HG03066 (cell line): ENCODE results near the gene TECPR2.
A peak's percentile ranks its signal among the peaks of the same experiment; 100 is the strongest.
"Not testable (repeated sequence)": the region's sequence is repeated elsewhere in the genome, so short reads cannot be mapped to it uniquely, and the experiment has no call there.

Experiments
- ATAC-seq: cut with Tn5 transposase; IDR thresholded peaks from one replicate; pipeline ENCODE4 v1.9.1; 2021; ENCODE audit warnings: low read depth; ENCODE audit not compliant: unreplicated experiment

TECPR2 gene

GRCh38 chr14:102333795-102334705 is 28.7 kb upstream of the TECPR2 start:
- ATAC-seq, result no peak

DNA sequence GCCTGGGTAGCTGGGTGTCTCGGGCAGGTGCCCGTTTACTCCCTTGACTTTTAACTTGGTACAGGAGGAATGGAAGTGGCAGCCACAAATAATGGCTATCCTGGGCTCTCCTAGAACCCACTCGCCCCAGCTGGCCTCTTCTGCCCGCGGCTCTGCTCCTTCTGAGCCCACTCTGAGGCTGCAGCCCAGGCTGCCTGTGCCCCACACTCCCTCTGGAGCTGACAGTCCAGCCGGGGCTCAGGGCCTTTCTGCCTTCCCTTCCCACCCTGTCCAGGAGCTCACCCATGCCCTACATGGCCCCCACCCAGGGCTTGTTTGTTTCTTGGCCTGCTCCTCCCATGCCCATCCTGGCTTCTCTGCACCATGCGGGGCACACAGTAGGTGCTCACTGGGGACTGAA is 27.6 kb upstream of the TECPR2 start:
- no peak for ATAC-seq

DNA sequence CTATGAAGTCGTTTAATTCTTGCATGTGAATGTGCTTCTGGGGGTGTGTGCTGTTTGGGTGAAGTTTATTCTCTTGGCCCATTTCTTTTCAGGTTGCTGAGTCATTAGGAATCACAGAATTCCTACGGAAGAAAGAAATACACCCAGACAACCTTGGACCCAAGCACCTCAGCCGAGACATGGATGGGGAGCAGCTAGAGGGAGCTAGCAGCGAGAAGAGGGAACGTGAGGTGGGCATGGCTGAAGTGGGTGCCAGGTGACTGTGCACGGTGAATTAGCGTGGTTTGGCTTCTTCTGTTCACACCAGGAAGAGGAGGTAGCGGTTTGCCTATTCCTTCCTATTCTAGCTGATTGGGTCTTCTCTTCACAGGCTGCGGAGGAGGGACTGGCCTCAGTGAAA is 24.0 kb upstream of the TECPR2 start:
- ATAC-seq, result no peak

GRCh38 chr14:102341566-102341965 is 21.2 kb upstream of the TECPR2 start:
- ATAC-seq, result no peak

DNA sequence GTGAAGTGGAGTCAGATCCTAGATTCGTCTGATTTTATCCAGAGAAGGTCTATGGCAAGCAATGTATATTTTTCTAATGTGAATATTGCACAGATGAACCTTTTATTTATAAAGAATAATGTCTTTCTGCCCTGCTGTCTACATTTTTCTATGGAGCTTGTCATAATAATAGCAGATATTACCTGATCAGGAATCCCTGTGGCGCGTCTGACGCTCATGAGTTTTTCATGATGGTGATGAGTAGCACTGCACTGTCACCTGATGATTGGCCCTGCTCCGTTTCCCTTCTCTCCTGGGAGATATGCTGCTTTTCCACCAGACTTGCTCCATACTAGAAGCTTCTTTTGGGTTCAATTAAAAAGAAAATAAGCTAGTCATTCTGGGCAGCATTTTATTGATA is 20.5 kb upstream of the TECPR2 start:
- ATAC-seq, result no peak

DNA sequence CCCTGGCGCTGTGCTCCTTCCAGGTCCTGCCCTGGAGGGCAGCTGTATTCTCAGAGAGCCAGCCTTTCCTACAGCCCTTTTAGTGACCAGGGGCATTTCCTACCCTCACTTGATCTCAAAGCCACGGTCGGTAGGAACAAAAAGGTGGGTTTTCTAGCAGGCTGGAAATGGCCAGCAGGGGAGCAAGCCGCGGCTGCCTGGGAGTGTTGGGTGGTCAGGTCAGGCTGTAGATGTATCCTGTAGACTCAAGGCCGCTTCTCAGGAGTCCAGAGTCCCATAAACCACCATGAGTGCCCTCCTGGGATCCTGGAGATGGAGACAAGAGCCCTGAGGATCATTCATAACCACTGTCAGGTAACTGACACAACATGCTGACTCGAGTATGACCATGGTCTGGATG is 18.7 kb upstream of the TECPR2 start:
- ATAC-seq, result no peak

- no peak for ATAC-seq
Observed at GRCh38 chr14:102344485-102344884, 18.3 kb upstream of the TECPR2 start.

- no peak for ATAC-seq
Observed at GRCh38 chr14:102345232-102345631, 17.5 kb upstream of the TECPR2 start.

DNA sequence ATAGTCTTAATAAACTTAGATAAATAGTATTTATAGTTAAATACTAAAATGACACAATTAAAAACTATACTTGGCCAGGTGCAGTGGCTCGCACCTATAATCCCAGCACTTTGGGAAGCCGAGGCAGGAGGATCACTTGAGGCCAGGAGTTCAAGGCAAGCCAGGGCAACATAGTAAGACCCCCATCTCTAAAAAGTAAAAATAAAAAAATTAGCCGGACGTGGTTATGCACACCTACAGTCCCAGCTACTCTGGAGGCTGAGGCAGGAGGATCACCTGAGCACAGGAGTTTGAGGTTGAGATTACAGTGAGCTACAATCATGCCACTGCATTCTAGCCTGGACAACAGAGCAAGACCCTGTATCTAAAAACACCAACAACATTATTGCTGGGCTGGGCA is 16.1 kb upstream of the TECPR2 start:
- no peak for ATAC-seq

DNA sequence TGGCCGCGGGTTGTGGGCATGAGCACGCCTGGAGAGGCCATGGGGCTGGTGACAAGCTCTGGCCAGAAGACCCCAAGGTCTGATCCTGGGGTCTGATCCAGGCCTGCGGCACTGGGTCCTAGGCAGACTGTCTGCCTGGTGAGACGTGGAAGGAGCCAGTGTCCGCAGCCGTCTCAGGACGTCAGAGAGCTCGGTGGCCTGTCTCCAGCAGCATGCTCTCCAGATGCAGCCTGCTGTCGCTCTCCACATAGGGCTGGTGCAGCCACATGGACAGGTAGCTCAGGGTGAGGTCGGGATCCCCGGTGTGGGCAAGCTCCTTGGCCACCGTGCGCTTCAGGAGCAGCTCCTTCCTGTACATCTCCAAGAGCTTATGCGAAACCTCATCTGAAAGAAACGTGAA is 14.4 kb upstream of the TECPR2 start:
- no peak for ATAC-seq

DNA sequence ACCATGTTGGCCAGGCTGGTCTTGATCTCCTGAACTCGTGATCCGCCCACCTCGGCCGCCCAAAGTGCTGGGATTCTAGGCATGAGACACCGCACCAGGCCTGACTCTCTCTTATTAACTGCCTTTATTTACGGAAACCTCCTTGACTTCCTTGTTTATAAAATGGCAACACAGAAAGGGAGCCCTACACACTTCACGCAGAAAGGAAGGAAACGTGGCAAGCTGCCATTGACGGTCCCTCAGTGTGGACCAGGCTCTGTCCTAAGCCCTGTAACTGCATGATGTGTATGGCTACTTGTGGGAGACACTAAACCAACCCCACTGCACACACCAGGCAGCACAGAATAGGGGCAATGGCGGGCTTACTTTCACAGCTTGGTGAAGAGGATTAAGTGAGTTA is 11.7 kb upstream of the TECPR2 start:
- ATAC-seq, result no peak

DNA sequence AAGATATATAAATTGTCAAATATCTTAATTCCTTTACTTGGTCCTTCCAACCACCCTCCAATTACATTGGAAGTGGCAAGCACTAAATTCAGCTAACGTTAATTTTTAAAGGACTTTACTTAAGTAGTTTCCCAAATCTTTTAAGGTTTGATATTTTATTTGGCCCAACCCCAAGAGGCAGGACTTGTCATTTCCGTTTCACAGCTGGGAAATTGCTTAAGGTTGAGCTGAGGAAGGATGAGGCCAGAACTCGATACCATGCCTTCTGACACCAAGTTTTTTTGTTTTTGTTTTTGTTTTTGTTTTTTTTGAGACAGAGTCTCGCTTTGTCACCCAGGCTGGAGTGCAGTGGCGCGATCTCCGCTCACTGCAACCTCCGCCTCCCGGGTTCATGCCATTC is 11.1 kb upstream of the TECPR2 start:
- ATAC-seq, result not testable (repeated sequence)

DNA sequence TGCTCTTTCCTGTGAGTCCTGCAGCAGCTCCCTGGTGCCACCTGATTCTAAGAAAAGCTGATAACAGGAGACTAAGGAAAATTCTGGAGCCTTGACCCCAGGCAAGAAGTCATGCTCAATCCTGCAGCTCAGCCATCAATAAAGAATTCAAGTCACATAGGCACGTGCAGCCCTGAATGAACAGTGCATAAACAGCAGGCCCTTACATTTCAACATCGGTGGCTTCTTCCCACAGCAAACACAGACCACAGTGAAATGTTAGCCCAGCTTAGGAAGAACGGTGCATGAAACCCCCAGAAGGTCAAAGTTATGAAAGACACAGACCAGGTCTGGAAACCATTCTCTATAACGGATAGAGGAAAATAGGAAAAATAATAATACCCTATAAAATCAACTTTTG is 10.5 kb upstream of the TECPR2 start:
- no peak for ATAC-seq

- no peak for ATAC-seq
Observed at GRCh38 chr14:102353126-102353619, 9.6 kb upstream of the TECPR2 start.

GRCh38 chr14:102356280-102356679 is 6.5 kb upstream of the TECPR2 start:
- no peak for ATAC-seq

DNA sequence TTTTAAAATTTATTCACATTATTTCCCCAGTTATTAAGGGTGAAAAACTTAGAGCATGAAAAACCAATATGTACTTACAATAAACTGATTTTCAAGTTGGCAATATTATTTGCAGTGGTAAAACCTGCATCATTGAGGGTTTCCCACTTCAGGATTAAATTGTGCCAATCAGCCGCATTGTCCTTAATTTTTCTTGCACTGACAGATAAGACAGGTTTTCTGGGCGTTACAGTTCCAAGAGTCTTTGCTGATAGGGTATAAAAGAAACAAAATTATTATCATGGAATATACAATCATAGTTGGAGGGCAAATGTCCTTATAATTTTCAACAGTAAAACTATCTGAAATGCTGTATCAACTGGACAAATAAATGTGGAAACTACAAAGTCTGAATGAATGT is 3.4 kb upstream of the TECPR2 start:
- no peak for ATAC-seq

- ATAC-seq, result no peak
Observed at GRCh38 chr14:102360388-102360787, 2.4 kb upstream of the TECPR2 start.

DNA sequence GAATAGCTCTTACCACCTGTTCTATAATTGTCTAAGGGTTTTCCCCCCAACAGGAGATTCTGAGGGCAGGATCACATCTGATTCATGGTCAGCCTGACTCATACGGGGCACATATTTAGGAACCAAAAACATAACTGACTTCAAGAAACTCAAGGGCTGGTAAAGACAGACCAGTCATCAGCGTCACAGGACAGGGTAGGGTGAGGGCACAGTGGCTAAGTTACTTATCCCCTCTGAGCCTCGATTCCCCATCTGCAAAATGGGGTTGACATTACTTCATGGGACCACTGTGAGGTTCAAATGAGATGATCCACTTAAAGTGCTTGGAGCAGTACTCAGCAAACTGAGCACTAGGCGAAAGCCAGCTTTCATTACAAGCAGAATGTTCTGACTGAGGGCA is 657 bp upstream of the TECPR2 start:
- no peak for ATAC-seq

GRCh38 chr14:102363182-102363943 is 622 bp downstream of the TECPR2 start:
- ATAC-seq, result peak; percentile 26

- no peak for ATAC-seq
Observed at GRCh38 chr14:102370305-102370809, 7.6 kb downstream of the TECPR2 start.

GRCh38 chr14:102371361-102371760 is 8.6 kb downstream of the TECPR2 start:
- no peak for ATAC-seq
